NCI-H1105 treated with DMSO at 0.1 percent for 48 hours (cell line): Measurements from ENCODE around the gene NUP93.
"Not testable (repeated sequence)": the region's sequence is repeated elsewhere in the genome, so short reads cannot be mapped to it uniquely, and the experiment has no call there.

Experiments
- DNase-seq: peaks from one replicate; lab custom pipeline; 2025; lab: John Stamatoyannopoulos, UW

The NUP93 gene

GRCh38 chr16:56709443-56710040 lies 20.4 kb upstream of the NUP93 start:
- no peak for DNase-seq

- no peak for DNase-seq
Observed at GRCh38 chr16:56710181-56710737, 19.7 kb upstream of the NUP93 start.

GRCh38 chr16:56711862-56712261 lies 18.1 kb upstream of the NUP93 start:
- DNase-seq, result no peak

GRCh38 chr16:56713794-56714193 lies 16.1 kb upstream of the NUP93 start:
- no peak for DNase-seq

- no peak for DNase-seq
Observed at GRCh38 chr16:56715126-56715525, 14.8 kb upstream of the NUP93 start.

GRCh38 chr16:56716761-56717160 lies 13.2 kb upstream of the NUP93 start:
- no peak for DNase-seq

GRCh38 chr16:56717532-56717931 lies 12.4 kb upstream of the NUP93 start:
- not testable (repeated sequence) for DNase-seq

GRCh38 chr16:56722200-56722842 lies 7.6 kb upstream of the NUP93 start:
- no peak for DNase-seq

- DNase-seq, result no peak
Observed at GRCh38 chr16:56724191-56724590, 5.7 kb upstream of the NUP93 start.

GRCh38 chr16:56726283-56726682 lies 3.6 kb upstream of the NUP93 start:
- DNase-seq, result no peak

GRCh38 chr16:56726926-56727325 lies 3.0 kb upstream of the NUP93 start:
- DNase-seq, result no peak

GRCh38 chr16:56728027-56728426 lies 1.9 kb upstream of the NUP93 start:
- DNase-seq, result no peak

- no peak for DNase-seq
Observed at GRCh38 chr16:56728980-56729734, 772 bp upstream of the NUP93 start.

- no peak for DNase-seq
Observed at GRCh38 chr16:56732366-56732765, 2.4 kb downstream of the NUP93 start.

GRCh38 chr16:56732832-56733231 lies 2.9 kb downstream of the NUP93 start:
- DNase-seq, result no peak

GRCh38 chr16:56734429-56734828 lies 4.5 kb downstream of the NUP93 start:
- DNase-seq, result no peak

- no peak for DNase-seq
Observed at GRCh38 chr16:56736476-56736875, 6.5 kb downstream of the NUP93 start.

- no peak for DNase-seq
Observed at GRCh38 chr16:56737539-56737938, 7.6 kb downstream of the NUP93 start.

- DNase-seq, result no peak
Observed at GRCh38 chr16:56738221-56738620, 8.3 kb downstream of the NUP93 start.

- not testable (repeated sequence) for DNase-seq
Observed at GRCh38 chr16:56739378-56739777, 9.4 kb downstream of the NUP93 start.

- no peak for DNase-seq
Observed at GRCh38 chr16:56741399-56741798, 11.5 kb downstream of the NUP93 start.

- DNase-seq, result no peak
Observed at GRCh38 chr16:56742030-56742984, 12.4 kb downstream of the NUP93 start.
